Pancreas (tissue), 10 donors: Measurements from ENCODE around the gene GUCA2B. TPM values are rescaled to one million over a fixed set of nuclear protein-coding genes. Genes with fewer than 3 reads are reported as not detected.

Source experiments
- ATAC-seq, 4 donors: fragments of 200-7000 bp; cut with Tn5 transposase; one replicate each; pipeline versions ENCODE4 v1.8.0 to v1.9.1; 2020; ENCODE audit warnings: mild to moderate bottlenecking in 4 of 4, moderate library complexity in 4 of 4
- DNase-seq, 6 donors: peaks; one replicate each; pipeline ENCODE4 v3.0.0-alpha.2; 2020
- FAIRE-seq: peaks from 2 replicates; lab custom pipeline; 2012; peaks lifted over from hg19 to GRCh38; lab: Jason Lieb, UNC
- H3K27ac ChIP-seq, 4 donors: fragments of 200-600 bp; sonication (generic); 1 replicate in 3 of 4; 2 replicates in 1 of 4; pipeline versions ENCODE4 v1.5.0 to v1.8.0; 2020
- H3K27me3 ChIP-seq, 4 donors: fragments of 200-600 bp; one replicate each; pipeline ENCODE4 v1.8.0; 2021
- H3K36me3 ChIP-seq, 3 donors: fragments of 200-600 bp; sonication (generic) in 1 of 3; one replicate each; pipeline versions ENCODE4 v1.5.0 to v1.8.0; 2020 to 2021
- H3K4me1 ChIP-seq, 3 donors: fragments of 200-600 bp; one replicate each; pipeline ENCODE4 v1.8.0; 2021
- H3K4me3 ChIP-seq, 4 donors: fragments of 200-600 bp; sonication (generic) in 2 of 4; one replicate each; pipeline versions ENCODE4 v1.5.0 to v1.8.0; 2020 to 2021
- H3K9me3 ChIP-seq, 4 donors: fragments of 200-600 bp; one replicate each; pipeline ENCODE4 v1.8.0; 2021
- WGBS, 2 donors: extraction: QIAGEN DNeasy Blood & Tissue Kit; methylation state at CpG; one replicate each; pipeline ENCODE4 v1.1.7; 2013; 5-methylcytosine and 5-hydroxymethylcytosine counted together
- intact Hi-C, 3 donors: fragments of 100-400 bp; cut with DNase I; formaldehyde crosslinking; loops; one replicate each; pipeline versions ENCODE4 v1.11.1 to v1.14.2; 2022
- polyA plus RNA-seq, 2 donors: library from polyadenylated mRNA; stranded (reverse); fragments of 200-250 nt; gene quantifications; one replicate each; pipeline ENCODE4 v1.2.3, GENCODE V29; 2013
- total RNA-seq, 6 donors: library from RNA; stranded (reverse); fragmentation: NEBNext Ultra II Directional in 4 of 6; extraction: Animal tissue kit (Norgen Biotek cat#: 25700) in 4 of 6; gene quantifications; one replicate each; pipeline versions ENCODE4 v1.2.1 to v1.2.4, GENCODE V29; 2021 to 2023
- TF ChIP-seq, protein P1 (sequence below), 4 donors: fragments of 200-600 bp; sonication (generic) in 3 of 4; IDR thresholded peaks; one replicate each; pipeline versions ENCODE4 v1.5.0 to v1.8.0; 2021; ENCODE audit warnings: antibody characterized with exemption in 4 of 4
- donor health status: healthy with polysubstance abuse.
- donor health status: DM: no; HTN: no; CAD: no; lungs with moderate emphysema.
- donor health status: DM: no; HTN: no; CAD: no.
- donor health status: control.
- donor health status: control.
- donor health status: Bipolar disorder and iron deficiency.
- donor health status: DM: yes; HTN: yes; CAD: no.
- donor health status: DM: no; HTN: no; CAD: no.
- donor health status: DM: no; HTN: no; CAD: no.
- donor health status: DM: yes; HTN: yes; CAD: no.

The GUCA2B gene
- total and polyA plus RNA-seq, 8 donors = 0.37 to 1.4 (median 0.68) TPM; not detected in 3

- intact Hi-C loops = no loop called here
- ATAC-seq (no peak), FAIRE-seq (no peak), DNase-seq (peak in 1 of 6 donors; percentile 9)
- H3K4me1 ChIP-seq = peaks cover 0 to 4% (median 0%) of the 10 kb centered on the region in 3 donors
- H3K27me3 ChIP-seq = no peaks in the 10 kb centered on the region
- TF ChIP-seq, protein P1, sequence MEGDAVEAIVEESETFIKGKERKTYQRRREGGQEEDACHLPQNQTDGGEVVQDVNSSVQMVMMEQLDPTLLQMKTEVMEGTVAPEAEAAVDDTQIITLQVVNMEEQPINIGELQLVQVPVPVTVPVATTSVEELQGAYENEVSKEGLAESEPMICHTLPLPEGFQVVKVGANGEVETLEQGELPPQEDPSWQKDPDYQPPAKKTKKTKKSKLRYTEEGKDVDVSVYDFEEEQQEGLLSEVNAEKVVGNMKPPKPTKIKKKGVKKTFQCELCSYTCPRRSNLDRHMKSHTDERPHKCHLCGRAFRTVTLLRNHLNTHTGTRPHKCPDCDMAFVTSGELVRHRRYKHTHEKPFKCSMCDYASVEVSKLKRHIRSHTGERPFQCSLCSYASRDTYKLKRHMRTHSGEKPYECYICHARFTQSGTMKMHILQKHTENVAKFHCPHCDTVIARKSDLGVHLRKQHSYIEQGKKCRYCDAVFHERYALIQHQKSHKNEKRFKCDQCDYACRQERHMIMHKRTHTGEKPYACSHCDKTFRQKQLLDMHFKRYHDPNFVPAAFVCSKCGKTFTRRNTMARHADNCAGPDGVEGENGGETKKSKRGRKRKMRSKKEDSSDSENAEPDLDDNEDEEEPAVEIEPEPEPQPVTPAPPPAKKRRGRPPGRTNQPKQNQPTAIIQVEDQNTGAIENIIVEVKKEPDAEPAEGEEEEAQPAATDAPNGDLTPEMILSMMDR (IDR thresholded peaks at IDR 0.05) = no peak
- WGBS, 2 donors = 61 to 66% methylated on average over 12 of the region's 12 CpGs
- no peaks in the 10 kb centered on the region for H3K9me3 ChIP-seq
- no peak overlapping the region for H3K27ac ChIP-seq
- no peak overlapping the region for H3K4me3 ChIP-seq
- H3K36me3 ChIP-seq = no peaks in the 10 kb centered on the region
Observed at GRCh38 chr1:42144711-42145388, 8.4 kb upstream of the GUCA2B start.

GRCh38 chr1:42145389-42145716, 7.9 kb upstream of the GUCA2B start:
- intact Hi-C loops = no loop called here
- WGBS, 2 donors = 66 to 81% methylated on average over 8 of the region's 8 CpGs
- Histone ChIP-seq H3K27ac (no peak overlapping the region), H3K9me3 (no peaks in the 10 kb centered on the region), H3K4me3 (no peak overlapping the region), H3K4me1 (peaks cover 0 to 4% (median 0%) of the 10 kb centered on the region in 3 donors), H3K36me3 (no peaks in the 10 kb centered on the region), H3K27me3 (no peaks in the 10 kb centered on the region)
- FAIRE-seq (no peak), DNase-seq (peak in 1 of 6 donors; percentile 6), ATAC-seq (no peak)
- TF ChIP-seq, protein P1 (IDR thresholded peaks at IDR 0.05) = no peak

GRCh38 chr1:42145764-42146625, 7.2 kb upstream of the GUCA2B start:
- no peaks in the 10 kb centered on the region for H3K9me3 ChIP-seq
- FAIRE-seq = no peak
- intact Hi-C loops = no loop called here
- no peak overlapping the region for H3K27ac ChIP-seq
- ATAC-seq = no peak
- H3K27me3 ChIP-seq = no peaks in the 10 kb centered on the region
- TF ChIP-seq, protein P1 (IDR thresholded peaks at IDR 0.05) = no peak
- no peak overlapping the region for H3K4me3 ChIP-seq
- H3K4me1 ChIP-seq = peaks cover 0 to 4% (median 0%) of the 10 kb centered on the region in 3 donors
- DNase-seq = peak in 1 of 6 donors; percentile 8
- H3K36me3 ChIP-seq = no peaks in the 10 kb centered on the region
- WGBS, 2 donors = 44 to 48% methylated on average over 41 of the region's 41 CpGs

DNA sequence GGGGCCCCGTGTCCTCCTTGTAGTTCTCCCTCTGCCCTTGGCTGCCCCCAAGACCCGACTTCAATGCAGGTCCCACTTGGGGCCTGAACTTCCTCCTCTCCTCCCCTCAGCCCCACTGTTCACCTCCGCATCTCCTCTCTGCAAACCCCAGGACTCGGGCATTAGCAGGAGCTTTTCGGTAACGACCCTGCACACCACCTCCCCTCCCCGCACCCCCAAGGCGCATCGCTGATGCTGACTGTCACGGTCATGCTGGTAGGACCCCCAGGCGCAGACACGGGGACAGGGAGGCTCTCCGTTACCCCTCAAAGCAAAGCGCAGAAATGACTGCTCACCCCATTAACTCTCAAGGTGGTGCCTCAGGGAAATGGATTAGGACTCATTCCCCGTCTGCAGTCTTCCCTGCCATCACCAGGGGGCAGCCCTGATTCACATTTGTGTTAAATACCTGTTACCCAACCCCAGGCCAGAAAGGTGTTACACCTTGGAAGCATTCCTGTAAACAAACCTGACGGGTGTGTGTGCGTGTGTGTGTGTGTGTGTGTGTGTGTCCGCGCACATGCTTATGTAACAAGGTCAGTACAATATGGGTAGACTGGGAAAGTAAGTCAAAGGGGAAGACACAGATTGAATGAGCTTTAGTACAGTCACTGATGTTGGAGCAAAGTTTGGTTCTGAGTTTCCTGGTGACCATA, 6.4 kb upstream of the GUCA2B start:
- peak; percentile 94 to 99 (median 97) for ATAC-seq
- intact Hi-C loops = no loop called here

More for the DNA sequence above, 6.4 kb upstream of the GUCA2B start:
- TF ChIP-seq, protein P1 (IDR thresholded peaks at IDR 0.05) = peak; percentile 61 to 80 (median 72)
- Histone ChIP-seq H3K27me3 (no peaks in the 10 kb centered on the region), H3K4me3 (no peak overlapping the region), H3K27ac (no peak overlapping the region), H3K36me3 (no peaks in the 10 kb centered on the region), H3K9me3 (no peaks in the 10 kb centered on the region), H3K4me1 (peaks cover 0 to 6% (median under 1%) of the 10 kb centered on the region in 3 donors)
- FAIRE-seq (no peak), DNase-seq (peak; percentile 87 to 95 (median 92))
- WGBS, 2 donors = 13 to 14% methylated on average over 19 of the region's 19 CpGs
